Jurkat, Clone E6-1 (cell line): ENCODE measurements around the gene CPNE7.

Experiments
- DNase-seq: peaks from one replicate; pipeline ENCODE4 v3.0.0-alpha.2; 2011; ENCODE audit warnings: low read depth, low spot score
- H3K4me3 ChIP-seq: 2 replicates; pipeline ENCODE4 v1.5.1; 2011; ENCODE audit warnings: mild to moderate bottlenecking, low read length, control low read depth, moderate library complexity

CPNE7 gene

DNA sequence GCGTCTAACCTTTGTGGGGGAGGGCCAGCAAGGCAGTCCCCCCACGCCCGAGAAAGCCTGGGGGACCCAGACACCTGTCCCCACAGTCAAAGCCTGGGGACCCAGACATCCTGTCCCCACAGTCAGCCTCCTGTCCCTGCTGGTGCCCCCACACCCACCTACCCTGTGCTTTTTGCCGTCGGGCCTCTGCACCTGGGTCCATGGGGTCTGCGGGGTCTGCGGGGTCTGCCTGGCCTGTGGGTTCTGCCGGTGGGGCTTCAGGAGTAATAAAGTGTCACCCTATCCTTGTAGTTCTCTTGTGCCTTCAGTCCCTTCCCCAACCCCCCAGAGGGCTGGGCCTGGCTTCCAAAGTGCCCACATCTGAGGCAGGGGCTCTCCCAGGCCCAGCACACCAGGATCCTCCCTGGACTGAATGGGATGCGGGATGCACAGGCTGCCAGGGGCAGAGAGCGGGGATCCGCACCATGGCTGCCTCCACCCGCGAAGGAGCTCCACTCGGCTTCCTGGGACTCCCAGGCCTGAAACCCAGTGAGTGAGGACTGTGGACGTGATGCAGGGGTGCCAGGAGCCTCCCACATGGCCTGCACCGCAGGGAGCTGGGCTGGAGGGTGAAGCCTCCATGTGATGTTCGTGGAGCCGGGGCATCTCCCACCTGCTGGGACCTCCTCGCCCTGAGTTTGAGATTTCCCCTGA, 21.5 kb downstream of the CPNE7 start:
- no peak overlapping the region for H3K4me3 ChIP-seq
- DNase-seq = no peak

DNA sequence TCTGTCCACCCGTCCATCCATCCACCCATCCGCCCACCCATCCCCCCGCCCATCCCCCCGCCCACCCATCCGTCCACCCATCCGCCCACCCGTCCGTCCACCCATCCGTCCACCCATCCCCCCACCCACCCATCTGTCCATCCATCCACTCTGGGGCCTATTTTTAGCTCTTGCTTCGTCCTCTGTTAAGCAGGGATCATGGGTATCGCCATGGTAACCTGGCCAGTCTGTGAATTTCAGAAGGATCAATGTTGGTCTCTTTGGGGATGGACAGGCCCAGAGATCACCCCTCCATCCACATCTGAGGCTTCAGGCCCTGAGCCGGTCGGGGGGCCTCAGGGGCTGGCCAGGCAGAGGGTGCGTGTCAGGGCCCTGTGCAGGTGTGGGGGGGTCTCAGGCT, 22.6 kb downstream of the CPNE7 start:
- H3K4me3 ChIP-seq = no peak overlapping the region
- DNase-seq = no peak

DNA sequence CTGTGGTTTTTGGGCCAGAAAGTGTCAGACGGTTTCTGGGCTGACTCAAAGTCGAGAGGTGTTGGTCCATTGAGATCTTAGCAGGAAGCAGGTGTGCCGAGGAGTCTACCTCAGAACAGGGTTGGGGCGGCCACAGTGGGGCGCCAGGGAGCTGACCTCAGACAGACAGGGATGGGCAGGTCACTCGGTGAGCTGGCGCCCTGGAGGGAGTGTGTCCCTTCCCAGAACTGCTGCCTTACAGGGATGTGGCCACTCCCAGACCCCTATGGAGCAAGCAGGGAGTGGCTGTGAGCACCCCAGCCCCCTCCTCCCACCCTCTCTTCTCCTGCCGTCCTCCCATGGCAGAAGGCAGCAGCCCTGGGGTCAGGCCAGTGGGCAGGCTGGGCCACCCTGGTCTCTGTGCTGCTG, 23.9 kb downstream of the CPNE7 start:
- H3K4me3 ChIP-seq = no peak overlapping the region
- no peak for DNase-seq

DNA sequence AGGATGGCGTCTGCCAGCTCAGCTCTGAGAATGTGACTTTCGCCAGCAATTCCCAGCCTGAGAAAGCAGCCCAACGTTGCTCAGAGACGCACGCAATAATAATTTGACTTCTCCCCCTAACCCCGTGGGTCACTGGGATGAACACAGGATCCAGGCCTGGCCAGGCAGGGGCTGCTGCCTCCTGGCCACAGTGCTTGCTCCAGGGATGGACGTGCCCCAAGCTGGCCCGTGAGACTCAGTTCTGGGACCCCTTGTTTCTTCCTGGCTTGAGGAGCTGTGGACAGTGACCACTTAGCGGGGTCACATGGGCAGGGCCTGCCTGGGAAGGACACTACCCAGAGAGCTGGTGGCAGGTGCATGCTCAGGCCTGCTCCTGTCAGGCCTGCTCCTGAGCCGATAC, 24.3 kb downstream of the CPNE7 start:
- H3K4me3 ChIP-seq = no peak overlapping the region
- no peak for DNase-seq

DNA sequence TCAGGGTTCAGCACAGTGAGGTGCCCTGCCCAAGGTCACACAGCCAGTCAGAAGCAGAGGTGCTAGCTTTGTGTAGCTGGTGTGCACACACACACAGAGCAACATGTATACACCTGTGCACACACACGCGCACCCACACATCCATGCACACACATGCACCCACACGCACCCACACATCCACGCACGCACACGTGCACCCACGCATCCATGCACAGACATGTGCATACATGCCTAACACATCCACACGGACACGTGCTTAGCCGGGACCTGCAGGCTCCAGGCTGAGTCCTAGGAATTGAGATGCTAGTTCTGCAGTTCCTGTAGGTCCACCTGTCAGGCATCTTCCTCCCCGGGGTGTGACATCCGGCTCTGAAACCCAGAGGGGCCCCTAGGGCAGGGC, 24.9 kb downstream of the CPNE7 start:
- DNase-seq = no peak
- H3K4me3 ChIP-seq = no peak overlapping the region

DNA sequence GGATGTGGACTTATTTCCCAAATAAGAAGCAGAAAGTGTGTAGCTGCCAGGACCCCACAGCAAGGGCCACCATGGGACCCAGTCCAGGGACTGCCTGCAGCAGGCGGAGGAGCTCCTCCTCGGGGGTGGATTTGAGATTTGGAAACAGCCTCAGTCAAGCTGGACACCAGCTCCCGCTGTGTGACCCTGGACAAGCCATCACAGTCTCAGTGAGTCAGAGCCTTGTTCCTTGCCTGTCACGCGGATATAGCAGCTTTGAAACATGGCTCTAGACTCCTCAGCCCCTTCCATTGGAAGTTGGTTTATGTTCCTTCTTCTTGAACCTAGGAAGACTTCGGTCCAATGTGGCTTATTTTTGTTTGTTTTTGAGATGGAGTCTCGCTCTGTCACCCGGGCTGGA, 25.4 kb downstream of the CPNE7 start:
- DNase-seq = no peak
- no peak overlapping the region for H3K4me3 ChIP-seq

DNA sequence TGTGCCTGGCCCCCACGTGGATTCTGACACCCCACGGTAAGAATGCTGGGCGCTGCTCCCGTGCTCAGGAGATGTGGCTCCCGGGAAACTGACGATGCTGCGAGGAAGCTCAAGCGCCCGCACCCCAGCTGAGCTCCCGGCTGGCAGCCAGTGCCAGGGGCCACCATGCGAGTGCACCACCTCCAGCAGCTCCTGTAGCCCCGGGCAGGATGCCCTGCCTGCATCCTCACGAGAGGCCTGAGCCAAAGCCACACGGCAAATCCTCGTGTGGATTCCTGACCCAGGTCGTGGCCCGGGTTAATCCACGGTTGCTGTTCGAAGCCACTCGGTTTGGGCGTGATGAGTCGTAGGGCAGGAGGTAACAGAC, 26.3 kb downstream of the CPNE7 start:
- no peak for DNase-seq
- H3K4me3 ChIP-seq = no peak overlapping the region

DNA sequence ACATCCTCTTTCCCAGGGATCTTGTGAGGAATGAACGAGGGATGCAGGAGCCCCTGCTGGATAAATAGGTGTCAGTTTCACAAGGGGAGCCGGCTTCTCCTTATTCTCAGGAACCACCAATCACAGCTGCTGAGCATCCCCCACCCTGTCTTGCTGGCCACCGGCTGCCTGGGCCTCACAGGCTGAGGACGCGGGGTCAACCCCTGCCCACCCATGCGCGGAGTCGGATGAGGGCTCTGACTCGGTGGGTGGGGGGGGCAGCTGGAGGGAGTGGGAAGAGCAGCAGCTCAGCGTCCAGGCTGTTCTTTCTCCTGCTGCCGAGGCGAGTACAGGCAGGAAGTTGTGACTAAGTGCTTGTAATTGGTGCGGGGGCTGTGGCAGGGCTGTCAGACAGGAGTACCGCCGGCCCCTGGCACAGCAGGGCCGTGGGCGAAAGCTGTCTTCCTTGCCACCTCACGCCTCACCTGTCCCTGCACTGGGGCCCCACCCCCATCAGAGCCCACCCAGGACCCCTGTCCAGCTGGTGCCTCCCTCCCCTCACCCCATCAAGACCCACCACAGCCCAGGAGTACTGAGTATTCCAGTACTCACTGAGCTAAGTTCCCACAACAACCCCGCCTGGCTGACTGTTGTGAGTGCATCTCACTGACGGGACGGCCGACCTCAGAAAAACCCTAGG, 26.9 kb downstream of the CPNE7 start:
- no peak for DNase-seq
- no peak overlapping the region for H3K4me3 ChIP-seq

DNA sequence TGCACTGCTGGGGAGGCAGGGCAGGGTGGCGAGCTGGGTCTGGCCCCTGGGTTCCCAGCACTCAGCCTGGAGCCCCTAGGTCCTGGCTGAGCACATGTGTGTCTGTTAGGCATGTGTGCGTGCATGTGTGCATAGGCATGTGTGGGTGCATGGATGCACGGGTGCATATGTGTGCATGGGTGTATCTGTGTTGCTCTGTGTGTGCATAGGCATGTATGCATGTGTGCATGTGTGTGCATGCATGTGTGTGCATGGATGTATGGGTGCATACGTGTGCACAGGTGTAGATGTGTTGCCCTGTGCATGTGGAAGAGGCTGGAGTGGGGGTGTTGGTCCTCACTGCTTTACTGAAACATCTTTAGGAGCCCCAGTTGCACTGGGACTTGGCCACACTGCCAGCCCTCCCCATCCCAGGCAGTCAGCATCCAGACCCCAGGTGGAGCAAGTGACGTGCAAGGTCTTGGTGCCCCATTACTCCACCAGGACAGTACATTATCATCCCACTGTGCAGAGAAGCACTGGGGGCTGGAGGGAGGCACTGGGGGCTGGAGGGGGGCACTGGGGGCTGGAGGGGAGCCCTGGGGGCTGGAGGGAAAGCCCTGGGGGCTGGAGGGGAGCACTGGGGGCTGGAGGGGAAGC, 27.5 kb downstream of the CPNE7 start:
- no peak for DNase-seq
- H3K4me3 ChIP-seq = no peak overlapping the region

DNA sequence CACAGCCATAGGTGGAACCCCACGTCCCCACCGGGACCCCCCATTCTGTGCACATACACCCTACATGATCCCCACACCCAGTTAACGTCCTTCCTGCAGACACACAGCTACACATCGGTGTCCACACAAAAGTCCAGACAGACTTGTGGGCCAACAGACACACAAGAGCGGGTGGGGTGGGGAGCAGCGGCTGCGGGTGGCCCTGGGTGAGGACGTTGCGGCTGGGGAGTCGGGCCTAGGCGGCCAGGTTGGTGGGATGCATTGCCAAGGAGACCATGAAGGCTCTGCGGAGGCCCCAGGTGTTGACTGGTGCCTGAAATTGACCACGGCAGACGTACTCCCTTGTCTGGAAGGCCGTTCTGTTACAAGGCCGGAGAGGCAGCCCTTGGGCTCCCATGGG, 29.2 kb downstream of the CPNE7 start:
- H3K4me3 ChIP-seq = no peak overlapping the region
- no peak for DNase-seq

DNA sequence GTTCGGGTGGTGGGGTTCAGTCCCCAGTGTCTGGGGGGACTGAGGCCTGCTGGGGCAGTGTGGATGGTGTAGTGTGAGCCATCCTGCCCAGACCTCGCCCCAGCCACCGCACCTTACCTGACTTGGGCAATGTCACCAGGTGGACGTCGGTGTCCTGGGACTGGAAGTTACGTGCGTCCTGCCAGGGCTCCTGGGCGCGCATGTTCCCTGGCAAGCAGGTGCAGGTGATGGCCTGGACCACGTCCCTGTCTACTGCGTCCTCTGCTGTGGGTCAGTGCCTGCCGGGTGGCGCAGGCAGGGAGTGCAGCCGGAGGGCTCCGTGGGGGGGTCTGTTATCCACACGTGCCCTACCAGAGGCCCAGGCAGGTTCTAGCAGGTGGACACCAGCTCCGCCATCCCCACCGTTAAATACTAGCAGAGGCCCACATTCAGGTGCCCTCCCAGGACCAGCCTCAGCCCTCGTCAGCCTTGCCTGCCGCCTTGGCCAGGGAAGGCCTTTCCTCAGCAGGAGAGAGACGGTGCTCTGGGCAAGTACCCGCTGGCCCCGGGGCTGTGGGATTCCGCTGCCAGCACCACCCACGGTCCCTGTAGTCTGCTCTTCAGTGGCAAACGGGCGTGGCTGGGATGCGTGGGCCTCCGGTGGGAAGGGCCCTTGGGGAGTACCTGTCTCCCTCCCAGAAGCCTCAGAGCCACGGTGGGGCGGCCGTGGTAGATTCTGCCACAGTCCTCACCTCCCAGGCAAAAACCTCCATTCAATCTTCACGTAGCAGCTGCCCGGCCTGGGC, 29.8 kb downstream of the CPNE7 start:
- no peak overlapping the region for H3K4me3 ChIP-seq
- DNase-seq = no peak

DNA sequence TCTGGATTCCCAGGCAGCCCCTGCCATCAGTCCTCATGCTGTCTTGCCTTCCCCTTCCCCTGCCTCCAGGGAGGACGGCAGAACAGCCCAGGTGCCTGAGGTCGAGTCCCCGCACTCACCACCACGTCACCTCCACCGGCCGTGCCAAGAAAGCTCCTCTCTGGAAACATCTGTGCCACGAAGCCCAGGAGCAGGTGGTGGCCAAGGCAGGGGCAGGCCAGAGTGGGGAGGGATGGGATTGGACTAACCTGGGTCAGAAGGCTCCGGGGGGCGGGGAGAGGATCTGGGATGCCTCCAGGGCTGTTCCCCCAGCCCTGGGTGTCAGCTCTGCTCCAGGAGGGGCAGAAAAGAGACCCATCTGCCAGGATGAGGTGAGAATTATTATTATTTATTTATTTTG, 30.4 kb downstream of the CPNE7 start:
- no peak for DNase-seq
- no peak overlapping the region for H3K4me3 ChIP-seq

DNA sequence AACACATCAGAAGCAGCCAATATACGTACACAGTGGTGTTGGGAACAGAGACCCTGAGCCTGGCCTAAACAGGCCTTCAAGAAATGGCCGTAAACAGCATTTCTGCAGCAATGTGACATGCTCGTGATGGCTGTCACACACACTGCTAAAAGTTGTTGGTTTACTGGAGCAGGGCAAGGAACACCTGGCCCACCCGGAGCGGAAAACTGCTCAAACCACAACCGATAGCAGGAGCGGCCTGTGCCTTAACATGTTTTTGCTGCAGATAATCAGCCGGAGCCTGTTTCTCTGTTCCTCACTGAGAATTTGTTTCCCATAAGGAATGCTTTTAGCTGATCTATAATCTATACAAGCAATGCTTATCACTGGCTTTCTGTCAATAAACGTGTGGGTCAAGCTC, 31.9 kb downstream of the CPNE7 start:
- peak overlapping the region; percentile 43 for H3K4me3 ChIP-seq
- peak; percentile 89 for DNase-seq

DNA sequence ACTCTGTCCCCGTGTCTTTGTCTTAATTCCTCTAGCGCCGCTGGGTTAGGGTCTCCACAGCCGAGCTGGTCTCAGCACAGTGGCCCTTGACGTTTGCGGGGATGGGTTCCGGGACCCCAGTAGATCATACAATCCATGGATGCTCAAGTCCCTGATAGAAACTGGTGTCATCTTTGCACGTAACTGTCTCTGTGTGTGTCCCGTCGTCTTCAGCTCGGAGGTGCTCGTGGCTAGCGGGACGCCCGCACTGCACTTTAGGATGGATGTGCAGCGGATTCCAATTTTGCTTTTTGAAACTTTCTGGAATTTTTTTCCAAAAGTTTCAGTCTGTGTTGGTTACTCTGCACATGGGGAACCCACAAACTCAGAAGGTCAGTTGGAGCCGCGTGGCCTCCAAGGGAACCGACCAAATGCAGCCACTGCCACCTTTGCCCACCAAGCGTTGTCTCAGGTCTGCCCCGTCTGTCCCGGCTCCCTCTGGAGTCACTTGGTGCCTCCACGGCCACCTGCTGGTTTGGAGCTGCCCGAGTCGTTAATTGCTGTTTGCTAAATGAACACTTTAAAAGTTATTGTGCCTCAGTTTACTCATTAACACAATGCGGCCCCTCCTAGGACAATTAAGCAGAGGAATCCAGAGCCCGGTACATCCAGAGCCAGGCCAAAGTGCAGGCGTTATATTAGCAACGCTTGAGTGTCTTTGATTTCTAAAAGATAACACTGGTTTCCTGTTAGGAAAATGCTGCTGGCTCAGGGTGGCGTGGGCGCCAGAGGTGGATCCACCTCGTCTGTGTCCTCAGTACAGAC, 32.6 kb downstream of the CPNE7 start:
- no peak for DNase-seq
- H3K4me3 ChIP-seq = peak overlapping the region; percentile 43

DNA sequence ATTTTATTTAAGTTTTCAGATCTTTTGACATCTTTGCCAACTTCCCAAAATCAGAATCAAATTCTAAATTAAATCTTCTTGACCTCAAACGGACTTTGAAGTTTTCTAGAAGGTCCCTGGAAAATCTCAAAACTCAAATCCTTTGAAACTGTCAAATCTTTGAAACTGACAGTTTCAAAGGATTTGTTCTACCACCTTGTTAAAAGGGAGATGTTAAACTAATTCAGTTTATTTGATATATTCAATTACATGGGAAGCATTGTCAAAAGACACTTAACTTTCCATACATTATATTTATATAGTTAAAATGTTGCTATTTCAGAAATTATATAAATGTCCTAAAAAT, 34.5 kb downstream of the CPNE7 start:
- H3K4me3 ChIP-seq = no peak overlapping the region
- no peak for DNase-seq

DNA sequence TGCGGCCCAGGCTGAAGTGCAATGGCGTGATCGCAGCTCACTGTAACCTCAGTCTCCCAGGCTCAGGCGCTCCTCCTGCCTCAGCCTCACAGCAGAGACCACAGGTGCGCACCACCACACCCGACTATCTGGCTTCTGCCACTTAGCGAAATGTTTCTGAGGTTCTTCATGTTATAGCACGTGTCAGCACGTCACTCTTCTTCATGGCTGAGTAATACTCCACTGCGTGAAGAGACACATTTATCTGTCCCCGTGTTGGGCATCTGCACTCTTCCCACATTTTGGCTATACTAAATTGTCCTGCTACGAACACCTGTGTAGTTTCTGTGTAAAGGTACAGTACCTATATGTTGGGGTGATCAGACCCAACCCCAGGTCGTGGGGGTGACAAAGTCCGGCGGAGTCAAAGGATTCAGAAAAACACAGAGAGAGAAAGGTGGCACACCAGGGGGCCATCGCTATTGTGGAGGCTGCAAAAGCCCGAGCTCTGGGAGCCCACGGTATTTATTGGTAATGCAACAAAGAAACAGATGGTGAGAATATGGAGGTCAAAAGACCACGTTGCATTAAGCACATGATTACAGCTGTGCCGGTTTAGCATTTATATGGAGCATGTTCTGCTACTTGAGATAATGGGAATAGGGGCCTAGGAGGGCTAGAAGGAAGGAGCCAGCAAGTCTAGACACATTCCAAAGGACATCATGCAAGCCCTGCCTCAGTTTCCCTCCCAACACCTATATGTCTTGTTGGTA, 37.0 kb downstream of the CPNE7 start:
- DNase-seq = no peak
- H3K4me3 ChIP-seq = no peak overlapping the region

DNA sequence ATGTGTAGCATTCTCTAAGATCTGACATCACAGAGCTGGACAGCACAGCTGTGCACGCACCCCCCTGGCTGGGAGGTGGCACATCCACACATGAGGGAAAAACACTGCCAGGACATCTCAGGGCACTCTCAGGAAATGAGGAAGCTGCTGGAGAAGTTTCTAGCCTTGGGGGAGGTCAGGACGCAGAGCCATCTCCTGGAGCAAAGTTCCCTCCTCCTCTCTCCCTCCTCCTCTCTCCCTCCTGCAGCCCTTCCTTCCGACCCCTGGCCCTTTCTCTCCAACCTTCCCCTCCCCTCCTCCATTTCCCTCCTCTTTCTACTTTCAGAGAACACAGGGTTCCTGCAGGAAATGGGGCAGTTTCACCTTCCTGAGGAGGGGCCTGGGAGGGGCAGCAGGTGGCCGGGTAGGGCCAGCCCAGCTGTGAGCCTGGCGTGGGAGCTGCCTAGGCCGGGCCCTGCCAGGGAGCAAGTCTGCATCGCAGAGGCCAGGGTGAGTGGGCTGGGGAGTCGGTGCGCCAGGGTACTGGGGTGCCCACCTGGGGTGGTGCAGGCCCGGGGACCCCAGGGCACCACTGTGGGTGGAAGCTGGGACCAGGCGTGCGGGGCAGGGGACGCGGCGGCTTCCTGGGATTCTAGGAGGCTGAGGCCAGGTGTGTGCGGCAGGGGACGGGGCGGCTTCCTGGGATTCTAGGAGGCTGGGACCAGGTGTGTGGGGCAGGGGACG, 37.8 kb downstream of the CPNE7 start, which contains the start of gene DPEP1:
TSS of gene DPEP1 (plus strand) at position 412 of the 723 bp plus-strand sequence. CDS start 16,769 bp downstream, outside the sequence.
- DNase-seq = no peak
- no peak within 1 kb of the TSS for H3K4me3 ChIP-seq

DNA sequence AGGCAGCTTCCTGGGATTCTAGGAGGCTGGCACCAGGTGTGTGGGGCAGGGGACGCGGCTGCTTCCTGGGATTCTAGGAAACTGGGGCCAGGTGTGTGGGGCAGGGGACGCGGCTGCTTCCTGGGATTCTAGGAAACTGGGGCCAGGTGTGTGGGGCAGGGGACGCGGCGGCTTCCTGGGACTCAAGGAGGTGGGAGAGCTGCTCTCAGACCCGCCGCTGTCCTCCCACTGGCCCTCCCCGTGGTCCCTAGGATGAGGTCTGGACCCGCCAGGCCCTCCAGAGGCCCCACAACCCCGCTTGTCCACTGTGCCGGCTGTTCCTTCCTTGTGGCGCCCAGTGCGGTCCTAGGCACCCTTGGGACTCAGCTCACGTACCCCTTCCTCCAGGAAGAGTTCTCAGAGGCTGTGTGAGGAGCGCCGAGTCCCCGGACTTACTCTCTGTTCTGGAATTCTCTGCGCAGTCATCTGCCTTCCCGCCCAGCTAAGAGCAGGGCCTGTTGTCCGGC, 38.4 kb downstream of the CPNE7 start:
- DNase-seq = no peak
- no peak overlapping the region for H3K4me3 ChIP-seq
